Iris pigment epithelial cell (primary cell): ENCODE data around the gene TRIM72.
A peak's percentile ranks its signal among the peaks of the same experiment; 100 is the strongest.
"Not testable (repeated sequence)": the region's sequence is repeated elsewhere in the genome, so short reads cannot be mapped to it uniquely, and the experiment has no call there.

Experiments used
- DNase-seq: peaks from one replicate; pipeline ENCODE4 v3.0.0-alpha.2; 2011; ENCODE audit warnings: low read depth

Gene TRIM72

GRCh38 chr16:31190818-31191444, 23.0 kb upstream of the TRIM72 start:
- no peak for DNase-seq

- no peak for DNase-seq
These were observed 22.1 kb upstream of the TRIM72 start for GRCh38 chr16:31191697-31192428.

GRCh38 chr16:31192856-31193642, 20.9 kb upstream of the TRIM72 start:
- DNase-seq, result no peak

GRCh38 chr16:31193874-31194273, 20.0 kb upstream of the TRIM72 start:
- no peak for DNase-seq

- no peak for DNase-seq
These were observed 19.0 kb upstream of the TRIM72 start for GRCh38 chr16:31194898-31195297.

GRCh38 chr16:31195861-31196260, 18.1 kb upstream of the TRIM72 start:
- not testable (repeated sequence) for DNase-seq

- no peak for DNase-seq
These were observed 17.4 kb upstream of the TRIM72 start for GRCh38 chr16:31196324-31197088.

GRCh38 chr16:31198207-31198882, 15.6 kb upstream of the TRIM72 start:
- DNase-seq, result no peak

- no peak for DNase-seq
These were observed 14.4 kb upstream of the TRIM72 start for GRCh38 chr16:31199430-31200041.

- not testable (repeated sequence) for DNase-seq
These were observed 13.8 kb upstream of the TRIM72 start for GRCh38 chr16:31200111-31200510.

- peak; percentile 14 for DNase-seq
These were observed 12.9 kb upstream of the TRIM72 start for GRCh38 chr16:31200821-31201568.

GRCh38 chr16:31201582-31202413, 12.1 kb upstream of the TRIM72 start:
- DNase-seq, result peak; percentile 28

- DNase-seq, result peak; percentile 58
These were observed 11.2 kb upstream of the TRIM72 start, which contains the start of gene PYCARD for GRCh38 chr16:31202414-31203375. Gene PYCARD (minus strand): TSS chr16:31202760. CDS start chr16:31202690, 70 bp downstream.

GRCh38 chr16:31204871-31205666, 8.8 kb upstream of the TRIM72 start:
- no peak for DNase-seq

- no peak for DNase-seq
These were observed 7.1 kb upstream of the TRIM72 start for GRCh38 chr16:31206776-31207175.

GRCh38 chr16:31213342-31213741, 577 bp upstream of the TRIM72 start:
- no peak for DNase-seq

- DNase-seq, result no peak
These were observed 878 bp downstream of the TRIM72 start for GRCh38 chr16:31214708-31215286.
